HEK293 (cell line): ENCODE data around the gene TTF1.
A peak's percentile ranks its signal among the peaks of the same experiment; 100 is the strongest.

Experiments used
- CTCF ChIA-PET: fragments of 350-600 bp; formaldehyde crosslinking; extraction: SDS; loops from one replicate; lab custom pipeline; 2021; ENCODE audit warnings: antibody characterized with exemption; lab: Yijun Ruan, JAX
- POLR2A ChIA-PET: fragments of 300-600 bp; formaldehyde crosslinking; extraction: SDS; loops from one replicate; lab custom pipeline; 2020; ENCODE audit warnings: antibody characterized with exemption, inconsistent platforms; lab: Yijun Ruan, JAX
- H3K27ac ChIP-seq: fragments of 200-500 bp; sonication (Bioruptor generic); 2 replicates; pipeline ENCODE4 v1.5.1; 2014; ENCODE audit warnings: low read depth, low read length, control low read depth, inconsistent platforms; ENCODE audit errors: extremely low read depth
- H3K36me3 ChIP-seq, 2 experiments: fragments of 200-500 bp in 1 of 2; sonication (Bioruptor generic) in 1 of 2; 1 replicate in 1 of 2; 2 replicates in 1 of 2; pipeline ENCODE4 v1.5.1; 2014 to 2017; ENCODE audit warnings: inconsistent platforms in 2 of 2, low read length in 2 of 2; ENCODE audit not compliant: control insufficient read depth in 2 of 2, insufficient read depth in 1 of 2
- H3K4me1 ChIP-seq: fragments of 200-500 bp; sonication (Bioruptor generic); 2 replicates; pipeline ENCODE4 v1.5.1; 2014; ENCODE audit warnings: mild to moderate bottlenecking, low read length, inconsistent platforms; ENCODE audit not compliant: control insufficient read depth, insufficient read depth
- H3K4me3 ChIP-seq: 2 replicates; pipeline ENCODE4 v1.5.1; 2011; ENCODE audit warnings: low read depth, mild to moderate bottlenecking, control low read depth, low read length, moderate library complexity
- H3K9me3 ChIP-seq: fragments of 200-500 bp; sonication (Bioruptor generic); 2 replicates; pipeline ENCODE4 v1.5.1; 2014; ENCODE audit warnings: low read depth, low read length, inconsistent platforms; ENCODE audit not compliant: control insufficient read depth, insufficient read depth
- BCL11B ChIP-seq: fragments of 450-650 bp; formaldehyde crosslinking; IDR thresholded peaks from 2 replicates; pipeline ENCODE4 v1.5.1; 2016; ENCODE audit warnings: low read depth, missing biosample characterization, missing genetic modification characterization
- FEZF1 ChIP-seq: fragments of 450-650 bp; formaldehyde crosslinking; IDR thresholded peaks from 2 replicates; pipeline ENCODE4 v1.5.1; 2016; ENCODE audit warnings: missing biosample characterization, missing genetic modification characterization
- IKZF3 ChIP-seq: fragments of 450-650 bp; IDR thresholded peaks from 2 replicates; pipeline ENCODE4 v1.5.0; 2018; ENCODE audit warnings: missing biosample characterization, mild to moderate bottlenecking, missing genetic modification characterization, moderate library complexity
- KLF9 ChIP-seq: fragments of 450-650 bp; formaldehyde crosslinking; IDR thresholded peaks from 2 replicates; pipeline ENCODE4 v1.5.1; 2016; ENCODE audit warnings: missing biosample characterization, missing genetic modification characterization, low read depth
- MZF1 ChIP-seq: fragments of 450-650 bp; formaldehyde crosslinking; IDR thresholded peaks from 2 replicates; pipeline ENCODE4 v1.5.1; 2017; ENCODE audit warnings: missing biosample characterization, missing genetic modification characterization, borderline replicate concordance
- SALL2 ChIP-seq: fragments of 450-650 bp; formaldehyde crosslinking; IDR thresholded peaks from 2 replicates; pipeline ENCODE4 v1.5.0; 2017; ENCODE audit warnings: missing biosample characterization, mild to moderate bottlenecking, missing genetic modification characterization, borderline replicate concordance
- SETDB1 ChIP-seq: IDR thresholded peaks from one replicate; pipeline ENCODE4 v1.6.1; 2017; ENCODE audit warnings: mild to moderate bottlenecking, low read length, moderate library complexity, mixed read lengths; ENCODE audit not compliant: insufficient read length
- WT1 ChIP-seq: fragments of 450-650 bp; formaldehyde crosslinking; IDR thresholded peaks from 2 replicates; pipeline ENCODE4 v1.5.1; 2016; ENCODE audit warnings: missing biosample characterization, missing genetic modification characterization
- ZBTB20 ChIP-seq: fragments of 450-650 bp; formaldehyde crosslinking; IDR thresholded peaks from 2 replicates; pipeline ENCODE4 v1.5.1; 2016; ENCODE audit warnings: missing biosample characterization, missing genetic modification characterization
- ZEB2 ChIP-seq: fragments of 450-650 bp; formaldehyde crosslinking; IDR thresholded peaks from 2 replicates; pipeline ENCODE4 v1.5.1; 2016; ENCODE audit warnings: missing biosample characterization, missing genetic modification characterization
- ZFP3 ChIP-seq: fragments of 450-650 bp; formaldehyde crosslinking; IDR thresholded peaks from 2 replicates; pipeline ENCODE4 v1.5.1; 2016; ENCODE audit warnings: low read depth, missing biosample characterization, missing genetic modification characterization
- ZNF112 ChIP-seq: fragments of 450-650 bp; formaldehyde crosslinking; IDR thresholded peaks from 2 replicates; pipeline ENCODE4 v1.5.0; 2017; ENCODE audit warnings: missing biosample characterization, missing genetic modification characterization
- ZNF133 ChIP-seq: fragments of 450-650 bp; formaldehyde crosslinking; IDR thresholded peaks from 2 replicates; pipeline ENCODE4 v1.5.1; 2016; ENCODE audit warnings: missing biosample characterization, missing genetic modification characterization
- ZNF146 ChIP-seq: fragments of 450-650 bp; formaldehyde crosslinking; IDR thresholded peaks from 2 replicates; pipeline ENCODE4 v1.5.1; 2016; ENCODE audit warnings: missing biosample characterization, missing genetic modification characterization
- ZNF148 ChIP-seq: fragments of 450-650 bp; formaldehyde crosslinking; IDR thresholded peaks from 2 replicates; pipeline ENCODE4 v1.5.0; 2017; ENCODE audit warnings: missing biosample characterization, missing genetic modification characterization, borderline replicate concordance
- ZNF175 ChIP-seq: fragments of 450-650 bp; formaldehyde crosslinking; IDR thresholded peaks from 2 replicates; pipeline ENCODE4 v1.5.1; 2016; ENCODE audit warnings: missing biosample characterization, missing genetic modification characterization
- ZNF184 ChIP-seq: fragments of 450-650 bp; IDR thresholded peaks from 2 replicates; pipeline ENCODE4 v1.5.1; 2018; ENCODE audit warnings: missing biosample characterization, mild to moderate bottlenecking, missing genetic modification characterization
- ZNF202 ChIP-seq: fragments of 450-650 bp; formaldehyde crosslinking; IDR thresholded peaks from 2 replicates; pipeline ENCODE4 v1.5.1; 2016; ENCODE audit warnings: missing biosample characterization, missing genetic modification characterization, borderline replicate concordance
- ZNF24 ChIP-seq: fragments of 450-650 bp; formaldehyde crosslinking; IDR thresholded peaks from 2 replicates; pipeline ENCODE4 v1.5.1; 2016; ENCODE audit warnings: missing biosample characterization, missing genetic modification characterization
- ZNF302 ChIP-seq: fragments of 450-650 bp; formaldehyde crosslinking; IDR thresholded peaks from 2 replicates; pipeline ENCODE4 v1.5.1; 2016; ENCODE audit warnings: missing biosample characterization, missing genetic modification characterization, low read depth
- ZNF335 ChIP-seq: fragments of 450-650 bp; formaldehyde crosslinking; conservative IDR thresholded peaks from 2 replicates; pipeline ENCODE4 v1.5.1; 2016; ENCODE audit warnings: missing biosample characterization, missing genetic modification characterization
- ZNF433 ChIP-seq: fragments of 450-650 bp; formaldehyde crosslinking; IDR thresholded peaks from 2 replicates; pipeline ENCODE4 v1.5.1; 2016; ENCODE audit warnings: missing biosample characterization, missing genetic modification characterization, low read depth
- ZNF501 ChIP-seq: fragments of 450-650 bp; formaldehyde crosslinking; IDR thresholded peaks from 2 replicates; pipeline ENCODE4 v1.5.1; 2016; ENCODE audit warnings: missing biosample characterization, missing genetic modification characterization
- ZNF529 ChIP-seq: fragments of 450-650 bp; formaldehyde crosslinking; IDR thresholded peaks from 2 replicates; pipeline ENCODE4 v1.5.1; 2017; ENCODE audit warnings: missing genetic modification characterization, missing biosample characterization; ENCODE audit not compliant: insufficient replicate concordance
- ZNF548 ChIP-seq: fragments of 450-650 bp; formaldehyde crosslinking; IDR thresholded peaks from 2 replicates; pipeline ENCODE4 v1.5.1; 2016; ENCODE audit warnings: missing biosample characterization, missing genetic modification characterization
- ZNF600 ChIP-seq: fragments of 450-650 bp; formaldehyde crosslinking; IDR thresholded peaks from 2 replicates; pipeline ENCODE4 v1.5.1; 2016; ENCODE audit warnings: missing biosample characterization, missing genetic modification characterization
- ZNF660 ChIP-seq: fragments of 450-650 bp; IDR thresholded peaks from 2 replicates; pipeline ENCODE4 v1.5.1; 2018; ENCODE audit warnings: missing biosample characterization, mild to moderate bottlenecking, missing genetic modification characterization
- ZNF664 ChIP-seq: fragments of 450-650 bp; formaldehyde crosslinking; IDR thresholded peaks from 2 replicates; pipeline ENCODE4 v1.5.1; 2016; ENCODE audit warnings: missing biosample characterization, missing genetic modification characterization
- ZNF670 ChIP-seq: fragments of 450-650 bp; formaldehyde crosslinking; IDR thresholded peaks from 2 replicates; pipeline ENCODE4 v1.5.1; 2016; ENCODE audit warnings: missing biosample characterization, missing genetic modification characterization, low read depth
- ZNF701 ChIP-seq: fragments of 450-650 bp; formaldehyde crosslinking; IDR thresholded peaks from 2 replicates; pipeline ENCODE4 v1.5.1; 2016; ENCODE audit warnings: missing biosample characterization, missing genetic modification characterization
- ZSCAN16 ChIP-seq: fragments of 450-650 bp; formaldehyde crosslinking; IDR thresholded peaks from 2 replicates; pipeline ENCODE4 v1.5.1; 2016; ENCODE audit warnings: missing biosample characterization, missing genetic modification characterization
- TF ChIP-seq, protein P1 (sequence below): fragments of 450-650 bp; formaldehyde crosslinking; IDR thresholded peaks from 2 replicates; pipeline ENCODE4 v1.5.1; 2016; ENCODE audit warnings: missing biosample characterization, missing genetic modification characterization
- TF ChIP-seq, protein P2 (sequence below): fragments of 450-650 bp; formaldehyde crosslinking; IDR thresholded peaks from 2 replicates; pipeline ENCODE4; 2016; ENCODE audit warnings: missing biosample characterization, missing genetic modification characterization
- TF ChIP-seq, protein P3 (sequence below): fragments of 450-650 bp; formaldehyde crosslinking; IDR thresholded peaks from 2 replicates; pipeline ENCODE4 v1.5.1; 2016; ENCODE audit warnings: missing biosample characterization, missing genetic modification characterization

Gene TTF1

DNA sequence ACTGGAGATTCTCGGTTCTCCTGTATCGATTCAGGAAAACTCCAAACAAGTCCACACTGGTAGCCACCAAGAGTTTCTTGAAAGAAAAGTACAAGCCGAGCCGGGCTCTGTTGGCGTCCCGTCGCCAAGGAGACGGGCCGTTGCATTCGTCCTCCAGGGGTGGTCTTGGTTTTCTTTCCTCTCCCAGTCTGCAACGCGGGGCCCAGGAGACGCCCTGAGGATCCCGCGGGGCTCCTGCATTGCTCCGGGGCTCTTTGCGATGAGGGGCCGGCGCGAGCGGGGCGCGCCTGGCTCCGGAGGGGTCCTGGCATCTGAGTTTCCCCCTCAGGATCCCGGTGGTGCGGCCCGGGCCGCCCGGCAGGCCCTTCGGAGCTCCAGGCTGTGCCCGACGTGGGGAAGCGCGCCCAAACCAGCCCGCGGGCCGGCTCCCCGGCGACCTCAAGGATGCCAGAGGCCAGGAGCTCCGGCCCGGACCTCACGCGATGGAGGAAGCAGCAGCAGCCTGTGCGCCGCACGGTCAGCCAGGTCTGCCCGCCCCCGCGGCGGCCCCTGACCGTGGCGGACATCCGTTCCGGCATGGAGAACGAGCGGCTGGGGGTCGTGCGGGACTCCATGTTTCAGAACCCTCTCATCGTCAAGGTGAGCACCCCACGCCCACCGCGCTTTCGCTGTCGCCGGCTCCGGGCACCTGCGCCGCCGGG lies 3.3 kb upstream of the TTF1 start, which contains the start of gene CFAP77:
Gene CFAP77, plus strand, starts transcription at position 384 of the 701 bp plus-strand sequence. Its CDS starts 61 bp downstream, at position 445.
- Histone ChIP-seq H3K27ac (no peak within 1 kb of the TSS), H3K4me3 (peak within 1 kb of the TSS; percentile 49), H3K4me1 (no peaks in the 10 kb centered on the region), H3K9me3 (no peaks in the 10 kb centered on the region), H3K36me3 (no peaks in the 10 kb centered on the region; a peak in 1 of 3 replicates)
- ChIA-PET POLR2A (no interaction called here), CTCF (interaction anchor here (0.5 to 1.8 kb wide), 9 partner anchors 10 to 491 kb away, joined by 3 to 9 read pairs (median 3); no protein-coding TSS in a partner anchor)
- TF ChIP-seq ZNF202 (tag by site-specific recombination) (no peak), ZBTB20 (tag by site-specific recombination) (peak; percentile 13; the same call in 1 of the 2 replicates), ZNF501 (no peak; the same call in 1 of the 2 replicates), ZSCAN16 (tag by site-specific recombination) (no peak), ZNF24 (no peak), ZNF133 (tag by site-specific recombination) (no peak), ZEB2 (tag by site-specific recombination) (no peak), ZNF146 (tag by site-specific recombination) (no peak), ZNF335 (tag by site-specific recombination) (peak; percentile 68), ZNF184 (tag by site-specific recombination) (no peak), FEZF1 (no peak), ZNF175 (tag by site-specific recombination) (no peak), IKZF3 (no peak), MZF1 (tag by site-specific recombination) (no peak), ZNF701 (tag by site-specific recombination) (no peak), ZNF548 (tag by site-specific recombination) (no peak), ZNF664 (tag by site-specific recombination) (no peak), KLF9 (tag by site-specific recombination) (no peak), ZNF302 (tag by site-specific recombination) (no peak), SETDB1 (no peak), ZNF670 (no peak), ZNF529 (tag by site-specific recombination) (no peak), WT1 (tag by site-specific recombination) (no peak), ZNF660 (tag by site-specific recombination) (peak; percentile 49; the same call in 1 of the 2 replicates), ZFP3 (tag by site-specific recombination) (no peak), SALL2 (no peak), ZNF433 (tag by site-specific recombination) (no peak), ZNF112 (no peak), BCL11B (tag by site-specific recombination) (no peak), ZNF600 (tag by site-specific recombination) (no peak), ZNF148 (no peak)
- TF ChIP-seq, protein P1, sequence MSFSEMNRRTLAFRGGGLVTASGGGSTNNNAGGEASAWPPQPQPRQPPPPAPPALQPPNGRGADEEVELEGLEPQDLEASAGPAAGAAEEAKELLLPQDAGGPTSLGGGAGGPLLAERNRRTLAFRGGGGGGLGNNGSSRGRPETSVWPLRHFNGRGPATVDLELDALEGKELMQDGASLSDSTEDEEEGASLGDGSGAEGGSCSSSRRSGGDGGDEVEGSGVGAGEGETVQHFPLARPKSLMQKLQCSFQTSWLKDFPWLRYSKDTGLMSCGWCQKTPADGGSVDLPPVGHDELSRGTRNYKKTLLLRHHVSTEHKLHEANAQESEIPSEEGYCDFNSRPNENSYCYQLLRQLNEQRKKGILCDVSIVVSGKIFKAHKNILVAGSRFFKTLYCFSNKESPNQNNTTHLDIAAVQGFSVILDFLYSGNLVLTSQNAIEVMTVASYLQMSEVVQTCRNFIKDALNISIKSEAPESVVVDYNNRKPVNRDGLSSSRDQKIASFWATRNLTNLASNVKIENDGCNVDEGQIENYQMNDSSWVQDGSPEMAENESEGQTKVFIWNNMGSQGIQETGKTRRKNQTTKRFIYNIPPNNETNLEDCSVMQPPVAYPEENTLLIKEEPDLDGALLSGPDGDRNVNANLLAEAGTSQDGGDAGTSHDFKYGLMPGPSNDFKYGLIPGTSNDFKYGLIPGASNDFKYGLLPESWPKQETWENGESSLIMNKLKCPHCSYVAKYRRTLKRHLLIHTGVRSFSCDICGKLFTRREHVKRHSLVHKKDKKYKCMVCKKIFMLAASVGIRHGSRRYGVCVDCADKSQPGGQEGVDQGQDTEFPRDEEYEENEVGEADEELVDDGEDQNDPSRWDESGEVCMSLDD (tag by site-specific recombination) = no peak
- TF ChIP-seq, protein P2, sequence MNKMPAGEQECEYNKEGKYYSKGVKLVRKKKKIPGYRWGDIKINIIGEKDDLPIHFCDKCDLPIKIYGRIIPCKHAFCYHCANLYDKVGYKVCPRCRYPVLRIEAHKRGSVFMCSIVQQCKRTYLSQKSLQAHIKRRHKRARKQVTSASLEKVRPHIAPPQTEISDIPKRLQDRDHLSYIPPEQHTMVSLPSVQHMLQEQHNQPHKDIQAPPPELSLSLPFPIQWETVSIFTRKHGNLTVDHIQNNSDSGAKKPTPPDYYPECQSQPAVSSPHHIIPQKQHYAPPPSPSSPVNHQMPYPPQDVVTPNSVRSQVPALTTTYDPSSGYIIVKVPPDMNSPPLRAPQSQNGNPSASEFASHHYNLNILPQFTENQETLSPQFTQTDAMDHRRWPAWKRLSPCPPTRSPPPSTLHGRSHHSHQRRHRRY = no peak
- TF ChIP-seq, protein P3, sequence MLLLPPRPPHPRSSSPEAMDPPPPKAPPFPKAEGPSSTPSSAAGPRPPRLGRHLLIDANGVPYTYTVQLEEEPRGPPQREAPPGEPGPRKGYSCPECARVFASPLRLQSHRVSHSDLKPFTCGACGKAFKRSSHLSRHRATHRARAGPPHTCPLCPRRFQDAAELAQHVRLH (tag by site-specific recombination) = no peak
